Measurements from ENCODE around the gene TMEM125. TPM values are rescaled to one million over a fixed set of nuclear protein-coding genes. Genes with fewer than 3 reads are reported as not detected.

Gene TMEM125
- total and polyA plus RNA-seq, 9 of the 15 experiments (the other 6 are each of a cell fraction or from before 2014, with no cell fraction given): 0.07 to 0.08 TPM; not detected in 7

DNA sequence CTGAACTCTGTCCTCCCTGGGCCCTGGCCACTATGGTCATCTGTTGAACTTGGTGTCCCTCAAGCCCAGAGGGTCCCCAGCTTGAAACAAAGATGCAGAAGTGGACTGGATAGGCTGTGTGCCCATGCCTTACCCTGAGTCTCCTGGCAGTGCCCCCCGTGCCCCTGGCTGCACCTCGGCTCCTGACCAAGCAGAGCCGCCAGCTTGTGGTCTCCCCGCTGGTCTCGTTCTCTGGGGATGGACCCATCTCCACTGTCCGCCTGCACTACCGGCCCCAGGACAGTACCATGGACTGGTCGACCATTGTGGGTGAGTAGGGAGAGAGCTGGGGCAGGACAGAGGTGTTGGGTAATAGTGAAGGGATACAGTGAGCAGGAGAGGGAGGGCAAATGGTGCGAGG, 41.7 kb downstream of the TMEM125 start:
- Histone ChIP-seq H3K27me3 (ENCODE audit: control insufficient read depth in 2 of 2, insufficient read depth in 2 of 2, low read length in 2 of 2) (peaks cover 11 to 63% of the 10 kb centered on the region in 2 experiments; a peak in 4 of 5 replicates), H3K4me1 (replicated peaks in 1 of 2; ENCODE audit: control insufficient read depth in 2 of 2, insufficient read depth in 2 of 2, low read length in 2 of 2) (peaks cover 0 to 18% of the 10 kb centered on the region in 2 experiments; a peak in 1 of 5 replicates), H3K36me3 (ENCODE audit: control insufficient read depth, insufficient read depth, low read length) (no peaks in the 10 kb centered on the region), H2AFZ (ENCODE audit: low read depth, low read length) (no peak overlapping the region), H3K27ac (ENCODE audit: extremely low read depth, low read depth, low read length) (no peak overlapping the region), H3K9me1 (ENCODE audit: control insufficient read depth, insufficient read depth, low read length) (no peaks in the 10 kb centered on the region), H3K4me2 (ENCODE audit: insufficient read depth, low read length) (no peak overlapping the region), H3K9me3 (replicated peaks; ENCODE audit: control insufficient read depth, insufficient read depth, low read depth, low read length) (0 out of 2 replicates have a peak, but pooled peaks cover 2% of the 10 kb centered on the region), H3K9ac (ENCODE audit: insufficient read depth in 1 of 2, low read depth in 2 of 2, low read length in 2 of 2) (peak overlapping the region in 1 of 2 experiments; percentile 40; a peak in 1 of 4 replicates), H4K20me1 (replicated peaks; ENCODE audit: control insufficient read depth, insufficient read depth, low read length) (0 out of 2 replicates have a peak, but pooled peaks cover 4% of the 10 kb centered on the region), H3K79me2 (ENCODE audit: control insufficient read depth, insufficient read depth, low read length) (no peaks in the 10 kb centered on the region), H3K4me3 (no peak overlapping the region)
- WGBS (ENCODE audit: insufficient coverage, low coverage, missing lambda C conversion rate): 0% methylated on average over 9 of the region's 9 CpGs
- ATAC-seq: no peak
- in situ Hi-C loops (cut with MboI) (no loop called here), intact Hi-C loops (cut with micrococcal nuclease) (no loop called here)
- no TSS peak for BruUV-seq (replicated peaks)
- no peak for TF ChIP-seq ZNF124 (CRISPR knock-in tag; IDR thresholded peaks at IDR 0.05)
- no peak for TF ChIP-seq ZNF785 (CRISPR knock-in tag; IDR thresholded peaks at IDR 0.05)
- no peak for TF ChIP-seq KHSRP (IDR thresholded peaks at IDR 0.05)
- no peak for TF ChIP-seq GATAD2A (IDR thresholded peaks at IDR 0.05)
- TF ChIP-seq, protein P1, sequence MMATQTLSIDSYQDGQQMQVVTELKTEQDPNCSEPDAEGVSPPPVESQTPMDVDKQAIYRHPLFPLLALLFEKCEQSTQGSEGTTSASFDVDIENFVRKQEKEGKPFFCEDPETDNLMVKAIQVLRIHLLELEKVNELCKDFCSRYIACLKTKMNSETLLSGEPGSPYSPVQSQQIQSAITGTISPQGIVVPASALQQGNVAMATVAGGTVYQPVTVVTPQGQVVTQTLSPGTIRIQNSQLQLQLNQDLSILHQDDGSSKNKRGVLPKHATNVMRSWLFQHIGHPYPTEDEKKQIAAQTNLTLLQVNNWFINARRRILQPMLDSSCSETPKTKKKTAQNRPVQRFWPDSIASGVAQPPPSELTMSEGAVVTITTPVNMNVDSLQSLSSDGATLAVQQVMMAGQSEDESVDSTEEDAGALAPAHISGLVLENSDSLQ (IDR thresholded peaks at IDR 0.05): no peak
- TF ChIP-seq NFYB (IDR thresholded peaks at IDR 0.05; ENCODE audit: extremely low read depth, insufficient read length): no peak
- POLR2A ChIA-PET: interaction anchor here (0.5 to 1.5 kb wide), 5 partner anchors 9 to 578 kb away, joined by 3 to 4 read pairs (median 3); partner anchors contain the start of genes MED8 and SZT2
- FAIRE-seq: no peak
- no peak for DNase-seq (ENCODE audit: extremely low read depth in 1 of 4, low spot score in 3 of 4)
- CTCF ChIA-PET (ENCODE audit: low intra/inter-chr PET ratio): no interaction called here
